Fibroblast of lung (primary cell): ENCODE measurements around the gene SYT7. TPM values are rescaled to one million over a fixed set of nuclear protein-coding genes. Genes with fewer than 3 reads are reported as not detected.
A peak's percentile ranks its signal among the peaks of the same experiment; 100 is the strongest.
"Not testable (repeated sequence)": the region's sequence is repeated elsewhere in the genome, so short reads cannot be mapped to it uniquely, and the experiment has no call there.

ENCODE experiments used
- DNase-seq, 2 donors: peaks; one replicate each; pipeline versions ENCODE4 v3.0.0 to v3.0.0-alpha.2; 2010; ENCODE audit warnings: low read depth in 2 of 2
- H2AFZ ChIP-seq: 2 replicates; pipeline ENCODE4 v1.5.1; 2012; ENCODE audit warnings: low read length, control low read depth, inconsistent platforms
- H3K27ac ChIP-seq: 2 replicates; pipeline ENCODE4 v1.5.1; 2011; ENCODE audit warnings: low read length, control low read depth; ENCODE audit not compliant: insufficient read depth
- H3K27me3 ChIP-seq: 2 replicates; pipeline ENCODE4 v1.5.1; 2011; ENCODE audit warnings: mild to moderate bottlenecking, low read length; ENCODE audit not compliant: control insufficient read depth, insufficient read depth
- H3K36me3 ChIP-seq: 2 replicates; pipeline ENCODE4 v1.5.1; 2011; ENCODE audit warnings: low read length; ENCODE audit not compliant: control insufficient read depth, insufficient read depth
- H3K4me1 ChIP-seq: 2 replicates; pipeline ENCODE4 v1.5.1; 2011; ENCODE audit warnings: low read length; ENCODE audit not compliant: control insufficient read depth, insufficient read depth; ENCODE audit errors: extremely low read depth
- H3K4me2 ChIP-seq: 2 replicates; pipeline ENCODE4 v1.5.1; 2011; ENCODE audit warnings: low read length, control low read depth; ENCODE audit not compliant: insufficient read depth; ENCODE audit errors: extremely low read depth
- H3K4me3 ChIP-seq, 4 experiments: fragments of 200-600 bp in 1 of 4; sonication (generic) in 1 of 4; replicated peaks in 1 of 4; 2 replicates each; pipeline ENCODE4 v1.5.1; 2011 to 2016; ENCODE audit warnings: low read length in 4 of 4, low read depth in 3 of 4, mild to moderate bottlenecking in 3 of 4, control low read depth in 2 of 4, inconsistent platforms in 1 of 4, mixed read lengths in 1 of 4; ENCODE audit not compliant: insufficient read depth in 1 of 4; ENCODE audit errors: control extremely low read depth in 1 of 4
- H3K79me2 ChIP-seq: 2 replicates; pipeline ENCODE4 v1.5.1; 2012; ENCODE audit warnings: mild to moderate bottlenecking, low read length, inconsistent platforms; ENCODE audit not compliant: control insufficient read depth, insufficient read depth
- H3K9ac ChIP-seq: 2 replicates; pipeline ENCODE4 v1.5.1; 2011; ENCODE audit warnings: mild to moderate bottlenecking, low read length, control low read depth; ENCODE audit not compliant: insufficient read depth
- H3K9me3 ChIP-seq: 2 replicates; pipeline ENCODE4 v1.5.1; 2012; ENCODE audit warnings: low read depth, low read length; ENCODE audit not compliant: control insufficient read depth, insufficient read depth
- H4K20me1 ChIP-seq: 2 replicates; pipeline ENCODE4 v1.5.1; 2011; ENCODE audit warnings: low read length; ENCODE audit not compliant: control insufficient read depth, insufficient read depth; ENCODE audit errors: extremely low read depth
- EZH2 ChIP-seq: IDR thresholded peaks from 2 replicates; pipeline ENCODE4 v1.5.1; 2012; ENCODE audit warnings: low read length, control low read depth, mild to moderate bottlenecking; ENCODE audit errors: missing control alignments
- polyA plus RNA-seq, 2 donors: library from polyadenylated mRNA; depleted of rRNA in 1 of 2; stranded (reverse) in 1 of 2; unstranded in 1 of 2; fragments of >200 nt; gene quantifications; 2 replicates each; pipeline ENCODE4 v1.2.1, GENCODE V29; 2011 to 2012; ENCODE audit warnings: missing spikeins in 1 of 2
- total RNA-seq: library from RNA; depleted of rRNA; stranded (reverse); fragments of >200 nt; gene quantifications from 2 replicates; pipeline ENCODE4 v1.2.1, GENCODE V29; 2014
- TF ChIP-seq, protein P1 (sequence below), 2 donors: IDR thresholded peaks in 1 of 2; conservative IDR thresholded peaks in 1 of 2; 1 replicate in 1 of 2; 2 replicates in 1 of 2; pipeline ENCODE4 v1.5.1; 2011 to 2012; ENCODE audit warnings: low read length in 2 of 2, control low read depth in 1 of 2, inconsistent platforms in 1 of 2, low read depth in 1 of 2, mild to moderate bottlenecking in 1 of 2

Gene SYT7
- total and polyA plus RNA-seq, 2 donors (not counting 1 experiment from before 2014, with no cell fraction given): 2.5 to 25.9 TPM

- Histone ChIP-seq H3K4me1 (no peaks in the 10 kb centered on the region), H2AFZ (no peak overlapping the region), H4K20me1 (no peaks in the 10 kb centered on the region), H3K4me3 (no peak overlapping the region), H3K79me2 (no peaks in the 10 kb centered on the region), H3K9ac (no peak overlapping the region), H3K36me3 (no peaks in the 10 kb centered on the region), H3K27me3 (peaks cover 7% of the 10 kb centered on the region), H3K9me3 (no peaks in the 10 kb centered on the region), H3K27ac (no peak overlapping the region), H3K4me2 (no peak overlapping the region)
- DNase-seq: no peak
- TF ChIP-seq, protein P1, sequence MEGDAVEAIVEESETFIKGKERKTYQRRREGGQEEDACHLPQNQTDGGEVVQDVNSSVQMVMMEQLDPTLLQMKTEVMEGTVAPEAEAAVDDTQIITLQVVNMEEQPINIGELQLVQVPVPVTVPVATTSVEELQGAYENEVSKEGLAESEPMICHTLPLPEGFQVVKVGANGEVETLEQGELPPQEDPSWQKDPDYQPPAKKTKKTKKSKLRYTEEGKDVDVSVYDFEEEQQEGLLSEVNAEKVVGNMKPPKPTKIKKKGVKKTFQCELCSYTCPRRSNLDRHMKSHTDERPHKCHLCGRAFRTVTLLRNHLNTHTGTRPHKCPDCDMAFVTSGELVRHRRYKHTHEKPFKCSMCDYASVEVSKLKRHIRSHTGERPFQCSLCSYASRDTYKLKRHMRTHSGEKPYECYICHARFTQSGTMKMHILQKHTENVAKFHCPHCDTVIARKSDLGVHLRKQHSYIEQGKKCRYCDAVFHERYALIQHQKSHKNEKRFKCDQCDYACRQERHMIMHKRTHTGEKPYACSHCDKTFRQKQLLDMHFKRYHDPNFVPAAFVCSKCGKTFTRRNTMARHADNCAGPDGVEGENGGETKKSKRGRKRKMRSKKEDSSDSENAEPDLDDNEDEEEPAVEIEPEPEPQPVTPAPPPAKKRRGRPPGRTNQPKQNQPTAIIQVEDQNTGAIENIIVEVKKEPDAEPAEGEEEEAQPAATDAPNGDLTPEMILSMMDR (conservative IDR thresholded peaks at IDR 0.05 in 1 of 2, IDR thresholded peaks at IDR 0.05 in 1 of 2; ENCODE audit: low read depth in 1 of 2, low read length in 2 of 2): no peak
- TF ChIP-seq EZH2: no peak
Observed at GRCh38 chr11:61481806-61482205, 99.1 kb downstream of the SYT7 start.

- H3K4me3 ChIP-seq: no peak overlapping the region
- no peaks in the 10 kb centered on the region for H3K36me3 ChIP-seq
- H3K9me3 ChIP-seq: no peaks in the 10 kb centered on the region
- H3K9ac ChIP-seq: no peak overlapping the region
- no peak overlapping the region for H2AFZ ChIP-seq
- no peak overlapping the region for H3K27ac ChIP-seq
- no peaks in the 10 kb centered on the region for H4K20me1 ChIP-seq
- H3K4me2 ChIP-seq: no peak overlapping the region
- H3K4me1 ChIP-seq: no peaks in the 10 kb centered on the region
- H3K27me3 ChIP-seq: peaks cover 7% of the 10 kb centered on the region
- peak in 1 of 2 donors; percentile 30 for DNase-seq
- TF ChIP-seq, protein P1 (conservative IDR thresholded peaks at IDR 0.05 in 1 of 2, IDR thresholded peaks at IDR 0.05 in 1 of 2; ENCODE audit: low read depth in 1 of 2, low read length in 2 of 2): no peak
- no peak for TF ChIP-seq EZH2
- no peaks in the 10 kb centered on the region for H3K79me2 ChIP-seq
Observed at GRCh38 chr11:61480994-61481335, 99.9 kb downstream of the SYT7 start.

GRCh38 chr11:61480261-61480993 is 100.4 kb downstream of the SYT7 start:
- no peak overlapping the region for H3K27ac ChIP-seq
- H3K36me3 ChIP-seq: no peaks in the 10 kb centered on the region
- DNase-seq: no peak
- H3K9ac ChIP-seq: no peak overlapping the region
- no peaks in the 10 kb centered on the region for H3K79me2 ChIP-seq
- H3K4me2 ChIP-seq: no peak overlapping the region
- TF ChIP-seq, protein P1 (conservative IDR thresholded peaks at IDR 0.05 in 1 of 2, IDR thresholded peaks at IDR 0.05 in 1 of 2; ENCODE audit: low read depth in 1 of 2, low read length in 2 of 2): no peak
- TF ChIP-seq EZH2: no peak
- H2AFZ ChIP-seq: no peak overlapping the region
- H3K4me3 ChIP-seq: no peak overlapping the region
- peaks cover 3% of the 10 kb centered on the region for H3K27me3 ChIP-seq
- H3K9me3 ChIP-seq: no peaks in the 10 kb centered on the region
- H3K4me1 ChIP-seq: no peaks in the 10 kb centered on the region
- H4K20me1 ChIP-seq: no peaks in the 10 kb centered on the region

DNA sequence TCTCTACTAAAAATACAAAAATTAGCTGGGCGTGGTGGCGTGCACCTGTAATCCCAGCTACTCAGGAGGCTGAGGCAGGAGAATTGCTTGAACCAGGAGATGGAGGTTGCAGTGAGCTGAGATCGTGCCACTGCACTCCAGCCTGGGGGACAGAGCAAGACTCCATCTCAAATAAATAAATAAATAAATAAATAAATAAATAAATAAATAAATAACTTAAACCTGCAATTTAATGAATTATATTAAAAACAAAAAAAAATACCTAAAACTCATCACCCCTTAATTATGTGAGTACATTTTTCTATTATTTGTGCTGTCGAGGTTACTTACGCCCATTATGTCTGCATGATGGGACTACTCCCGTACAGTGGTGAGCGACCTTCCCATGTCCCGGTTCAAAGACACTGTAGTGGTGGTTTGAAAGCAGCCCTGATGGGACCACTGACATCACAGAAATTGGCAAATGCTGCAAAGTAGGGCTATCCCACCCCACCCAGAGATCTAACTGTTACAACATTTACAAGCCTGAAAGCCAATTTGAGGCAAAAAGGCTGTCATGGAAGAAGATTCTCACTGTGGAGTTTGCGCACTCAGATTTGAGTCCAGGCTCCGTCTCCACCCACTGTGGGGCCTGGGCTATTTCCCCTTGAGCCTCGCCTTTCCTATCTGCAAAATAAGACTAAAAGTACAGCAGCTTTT is 101.4 kb downstream of the SYT7 start:
- not testable (repeated sequence) for H3K4me2 ChIP-seq, H3K4me1 ChIP-seq, H3K4me3 ChIP-seq, DNase-seq, H4K20me1 ChIP-seq, H3K27ac ChIP-seq, H3K9ac ChIP-seq, H2AFZ ChIP-seq, H3K36me3 ChIP-seq, H3K9me3 ChIP-seq, H3K79me2 ChIP-seq, H3K27me3 ChIP-seq
